ENCODE results near the gene GAK.

The GAK gene

GRCh38 chr4:835148-836002, 96.7 kb downstream of the GAK start:
- DNase-seq (ENCODE audit: low read depth): no peak
- H3K4me3 ChIP-seq (ENCODE audit: control insufficient read depth, low read depth, low read length): no peak overlapping the region
- TF ChIP-seq CTCF (IDR thresholded peaks at IDR 0.05; ENCODE audit: control insufficient read depth, insufficient read depth, low read depth, low read length, missing control alignments): no peak

- DNase-seq (ENCODE audit: low read depth): no peak
- H3K4me3 ChIP-seq (ENCODE audit: control insufficient read depth, low read depth, low read length): no peak overlapping the region
- no peak for TF ChIP-seq CTCF (IDR thresholded peaks at IDR 0.05; ENCODE audit: control insufficient read depth, insufficient read depth, low read depth, low read length, missing control alignments)
These were observed 97.6 kb downstream of the GAK start for GRCh38 chr4:834368-835147.

GRCh38 chr4:833731-834367, 98.3 kb downstream of the GAK start:
- no peak for DNase-seq (ENCODE audit: low read depth)
- no peak overlapping the region for H3K4me3 ChIP-seq (ENCODE audit: control insufficient read depth, low read depth, low read length)
- no peak for TF ChIP-seq CTCF (IDR thresholded peaks at IDR 0.05; ENCODE audit: control insufficient read depth, insufficient read depth, low read depth, low read length, missing control alignments)

GRCh38 chr4:833156-833555, 99.0 kb downstream of the GAK start:
- TF ChIP-seq CTCF (IDR thresholded peaks at IDR 0.05; ENCODE audit: control insufficient read depth, insufficient read depth, low read depth, low read length, missing control alignments): no peak
- H3K4me3 ChIP-seq (ENCODE audit: control insufficient read depth, low read depth, low read length): no peak overlapping the region
- no peak for DNase-seq (ENCODE audit: low read depth)

- no peak for TF ChIP-seq CTCF (IDR thresholded peaks at IDR 0.05; ENCODE audit: control insufficient read depth, insufficient read depth, low read depth, low read length, missing control alignments)
- H3K4me3 ChIP-seq (ENCODE audit: control insufficient read depth, low read depth, low read length): no peak overlapping the region
- DNase-seq (ENCODE audit: low read depth): no peak
These were observed 99.6 kb downstream of the GAK start for GRCh38 chr4:832536-832935.

GRCh38 chr4:832108-832507, 100.0 kb downstream of the GAK start:
- no peak overlapping the region for H3K4me3 ChIP-seq (ENCODE audit: control insufficient read depth, low read depth, low read length)
- no peak for TF ChIP-seq CTCF (IDR thresholded peaks at IDR 0.05; ENCODE audit: control insufficient read depth, insufficient read depth, low read depth, low read length, missing control alignments)
- DNase-seq (ENCODE audit: low read depth): no peak

Measured in AG09309 (cell line).